Activated naive CD4-positive, alpha-beta T cell treated with anti-CD3 and anti-CD28 coated beads, Interleukin-2, amount 50 U/mL, for 16 hours (primary cell): Measurements from ENCODE around the gene HIPK3.
"Not testable (repeated sequence)": the region's sequence is repeated elsewhere in the genome, so short reads cannot be mapped to it uniquely, and the experiment has no call there.

Experiments used
- DNase-seq: peaks from one replicate; pipeline ENCODE4 v3.0.0-alpha.2; 2020

HIPK3 gene

DNA sequence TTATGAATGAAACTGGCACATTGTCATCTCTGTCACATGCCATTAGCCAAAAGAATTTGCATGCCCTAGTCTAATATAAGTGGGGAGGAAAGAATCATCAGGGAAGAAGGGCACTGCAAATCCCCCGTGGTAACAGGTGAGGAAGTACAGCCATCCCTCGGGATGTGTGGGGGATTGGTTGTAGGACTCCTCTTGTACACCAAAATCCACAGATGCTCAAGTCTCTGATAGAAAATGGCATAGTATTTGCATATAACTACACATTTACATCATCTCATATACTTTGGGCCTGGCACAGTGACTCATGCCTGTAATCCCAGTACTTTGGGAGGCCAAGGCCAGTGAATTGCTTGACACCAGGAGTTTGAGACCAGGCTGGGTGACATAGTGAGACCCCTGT lies 109.7 kb downstream of the HIPK3 start:
- DNase-seq: no peak

DNA sequence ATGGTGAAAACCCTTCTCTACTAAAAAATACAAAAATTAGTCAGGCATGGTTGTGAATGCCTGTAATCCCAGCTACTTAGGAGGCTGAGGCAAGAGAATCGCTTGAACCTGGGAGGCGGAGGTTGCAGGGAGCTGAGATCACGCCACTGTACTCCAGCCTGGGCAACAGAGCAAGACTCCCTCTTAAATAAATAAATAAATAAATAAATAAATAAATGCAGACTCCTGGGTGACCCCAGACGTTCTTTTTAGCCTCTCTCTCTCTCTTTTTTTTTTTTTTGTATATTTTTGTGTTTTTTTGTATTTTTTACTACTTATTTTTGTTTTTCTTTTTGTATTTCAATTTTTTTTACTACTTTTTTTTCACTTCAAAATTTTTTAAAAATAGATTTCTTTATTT lies 111.3 kb downstream of the HIPK3 start:
- not testable (repeated sequence) for DNase-seq

DNA sequence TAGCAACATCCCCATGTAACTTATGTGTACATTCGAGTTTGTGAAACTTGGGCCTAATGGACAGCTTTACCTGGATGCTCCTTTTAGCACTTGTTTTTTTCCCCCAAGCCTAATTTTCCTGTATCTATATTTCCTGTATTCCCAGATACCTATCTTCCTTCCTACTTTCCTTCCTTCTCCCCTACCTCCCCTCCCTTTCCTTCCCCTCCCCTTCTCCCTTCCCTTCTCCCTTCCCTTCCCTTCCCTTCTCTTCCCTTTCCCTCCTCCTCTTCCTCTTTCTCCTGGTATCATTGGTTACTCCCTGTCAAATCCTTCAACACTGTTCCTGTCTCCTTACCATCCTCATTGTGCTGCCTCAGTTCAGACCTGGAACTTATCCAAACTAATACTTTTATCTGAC lies 111.8 kb downstream of the HIPK3 start:
- no peak for DNase-seq

DNA sequence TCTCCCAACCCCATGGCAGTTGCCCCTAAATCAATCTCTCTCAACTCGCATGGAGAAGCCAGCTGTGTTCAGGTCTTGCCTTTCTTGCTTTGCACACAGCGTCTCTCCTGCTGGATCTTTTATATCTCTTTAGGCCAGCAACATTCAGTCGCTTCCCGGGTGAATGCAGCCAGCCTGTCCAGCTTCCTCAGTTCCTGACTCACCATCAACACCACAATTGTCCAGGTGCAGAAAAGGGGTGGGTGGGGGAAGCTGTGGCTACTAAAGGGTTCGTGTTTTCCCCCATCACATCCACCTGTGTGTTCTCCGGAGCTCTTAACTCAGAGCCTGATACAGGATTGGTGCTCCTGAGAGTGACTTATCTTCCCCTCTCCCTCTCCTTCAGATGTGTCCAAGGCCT lies 116.5 kb downstream of the HIPK3 start:
- DNase-seq: no peak

DNA sequence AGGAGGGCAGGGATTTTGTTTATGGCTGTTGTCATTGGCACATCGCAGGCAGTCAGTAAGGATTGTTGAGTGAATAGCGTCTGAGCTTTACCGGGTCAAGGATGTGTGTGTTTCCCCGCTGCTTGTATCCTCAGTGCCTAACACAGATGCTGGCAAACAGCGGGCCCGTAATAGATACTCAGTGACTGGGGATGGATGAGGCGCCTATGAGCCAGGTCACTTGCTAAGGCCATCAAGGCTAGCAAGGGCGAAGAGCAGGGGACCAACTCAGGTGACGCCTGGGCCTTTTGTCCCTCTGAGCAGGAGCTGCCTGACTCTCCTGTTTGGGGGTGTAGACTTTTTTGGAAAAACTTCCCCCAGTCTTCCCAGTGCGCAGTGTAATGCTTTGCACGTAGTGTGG lies 118.1 kb downstream of the HIPK3 start:
- no peak for DNase-seq

DNA sequence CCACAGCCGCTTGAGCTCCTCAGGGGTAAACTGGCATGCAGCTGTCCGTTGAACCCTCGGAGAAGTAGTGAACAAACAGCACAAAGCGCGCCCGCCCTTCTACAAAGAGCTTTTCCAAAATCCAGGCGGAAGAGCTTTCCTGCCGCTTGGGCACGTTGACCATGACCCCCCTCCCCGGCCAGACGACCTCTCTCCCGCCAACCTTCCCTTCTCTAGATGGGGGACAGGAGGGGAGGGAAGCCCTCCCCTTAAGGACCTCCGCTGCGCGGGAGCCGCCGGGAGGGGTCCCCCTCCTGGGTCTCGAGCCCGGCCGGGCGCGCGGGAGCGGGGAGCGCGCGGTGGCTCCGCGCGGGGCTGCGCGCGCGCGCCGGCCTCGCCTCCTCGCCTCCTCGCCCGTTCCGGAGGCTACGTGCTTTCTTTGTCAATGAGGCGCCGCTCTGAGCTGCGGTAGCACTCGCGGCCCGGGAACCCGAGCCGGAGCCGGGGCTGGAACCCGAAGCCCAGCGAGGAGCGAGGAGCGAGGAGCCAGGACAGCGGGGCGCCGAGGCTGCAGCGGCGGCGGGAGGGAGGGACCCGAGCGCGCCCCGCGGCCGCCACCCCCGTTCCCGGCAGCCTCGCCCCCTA lies 118.6 kb downstream of the HIPK3 start, which contains the start of gene KIAA1549L:
Gene KIAA1549L (plus strand): TSS at position 421 of the 624 bp plus-strand sequence.
- DNase-seq: no peak

DNA sequence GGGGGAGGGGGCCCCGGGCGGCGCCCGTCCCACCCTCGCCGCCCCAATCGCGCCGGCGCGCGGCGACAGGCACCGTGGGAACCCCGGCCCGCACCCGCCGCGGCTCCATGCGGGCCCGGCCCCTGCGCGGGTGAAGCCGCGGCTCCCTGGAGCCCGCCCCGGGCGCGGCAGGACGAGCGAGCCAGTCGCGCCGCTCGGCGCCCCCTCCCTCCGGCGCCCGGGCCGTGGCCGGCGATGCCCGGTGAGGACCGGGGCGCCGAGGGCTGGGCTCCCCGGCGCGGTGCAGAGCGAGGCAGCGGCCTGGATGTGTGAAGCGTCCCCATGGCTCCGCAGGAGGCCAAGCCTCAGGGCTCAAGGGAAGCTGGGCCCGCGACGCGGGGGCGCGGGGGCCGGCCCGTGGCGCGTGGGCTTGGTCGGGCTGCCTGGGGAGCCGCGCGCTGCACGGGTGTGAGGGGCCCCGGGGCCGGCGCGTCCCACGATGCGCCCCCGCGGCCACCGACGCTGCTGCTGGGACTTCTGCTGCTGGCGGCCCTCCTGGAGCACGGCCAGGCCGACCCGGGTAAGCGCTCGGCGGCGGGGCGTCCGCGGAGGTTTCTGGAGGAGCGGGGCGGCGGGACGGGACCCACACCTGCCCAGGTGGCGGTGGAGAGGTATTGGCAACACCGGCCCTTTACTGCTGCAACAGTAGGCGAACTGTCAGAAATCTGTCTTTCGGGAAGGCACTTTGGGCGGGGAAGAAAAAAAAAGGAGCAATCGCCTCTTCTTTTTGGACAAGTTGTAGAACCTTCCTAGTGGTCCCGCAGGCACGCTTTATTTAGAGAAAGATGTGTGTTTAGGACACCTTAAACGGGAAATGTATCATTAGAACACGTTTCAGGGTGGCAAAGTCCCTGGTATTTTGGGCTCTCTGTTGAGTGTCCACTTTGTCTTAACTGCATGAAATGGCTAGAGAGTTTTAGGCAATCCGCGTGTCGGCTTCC lies 119.4 kb downstream of the HIPK3 start:
- no peak for DNase-seq

DNA sequence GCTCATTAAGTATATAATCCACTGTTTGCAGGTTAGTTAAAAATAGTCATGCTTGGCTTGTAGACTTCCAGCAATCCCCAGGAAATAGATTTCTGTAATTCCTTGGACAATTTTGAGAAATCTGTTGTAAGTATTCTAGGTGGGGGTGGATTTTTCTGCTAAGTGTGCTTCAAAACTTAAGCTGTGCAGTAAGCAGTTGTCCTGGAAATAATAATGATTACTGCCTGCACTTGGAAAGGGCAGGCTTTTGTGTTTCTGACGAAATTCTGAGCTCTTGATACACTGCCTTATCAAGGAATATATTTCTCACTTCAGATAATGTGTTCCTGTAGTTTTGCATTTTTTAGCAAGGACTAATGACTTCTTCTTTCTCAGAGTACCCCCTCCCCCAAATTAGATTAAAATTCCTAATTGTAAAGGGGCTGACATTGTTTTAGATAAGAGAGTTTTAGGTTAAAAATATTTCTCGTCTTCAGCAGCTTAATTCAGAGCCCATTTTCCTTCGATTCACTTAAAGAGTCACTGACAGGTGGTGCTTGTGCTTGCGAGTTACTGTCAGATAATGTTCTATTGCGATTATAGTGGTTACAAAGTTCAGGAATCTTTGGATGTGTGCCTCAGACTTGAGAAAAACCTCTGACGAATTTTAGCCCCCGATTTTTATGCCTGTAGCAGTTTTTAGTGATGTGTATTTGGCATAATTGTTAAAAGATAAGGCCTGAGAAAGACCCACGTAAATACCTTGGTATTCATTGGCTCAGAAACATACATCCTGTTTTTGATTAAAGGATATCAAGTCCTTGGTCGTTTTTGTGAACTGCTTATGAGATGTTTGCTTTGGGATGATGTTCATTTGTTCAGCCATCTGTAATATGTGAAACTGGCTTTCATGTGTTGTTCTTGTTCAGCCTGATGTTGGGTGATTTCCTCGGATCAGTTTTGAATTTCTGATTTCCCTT lies 120.5 kb downstream of the HIPK3 start:
- DNase-seq: no peak

DNA sequence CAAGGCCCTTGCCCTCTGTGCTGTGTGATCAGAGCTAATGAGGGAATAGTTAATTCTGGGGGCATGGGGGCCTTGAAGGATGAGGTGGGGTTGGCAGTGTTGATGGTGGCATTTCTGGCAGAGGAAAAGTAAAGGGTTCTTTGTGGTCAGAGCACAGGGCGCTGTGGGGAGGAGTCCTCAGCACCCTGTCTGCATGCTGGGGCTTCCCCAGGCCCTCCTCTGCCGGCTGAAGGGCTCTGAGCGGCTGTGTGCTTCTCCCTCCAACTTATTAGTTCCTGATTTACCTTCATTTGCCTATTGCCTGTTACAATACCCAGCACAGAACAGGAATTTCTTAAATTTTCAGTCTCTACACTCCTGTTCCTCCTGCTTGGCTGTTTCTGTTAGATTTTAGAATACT lies 122.8 kb downstream of the HIPK3 start:
- DNase-seq: no peak

DNA sequence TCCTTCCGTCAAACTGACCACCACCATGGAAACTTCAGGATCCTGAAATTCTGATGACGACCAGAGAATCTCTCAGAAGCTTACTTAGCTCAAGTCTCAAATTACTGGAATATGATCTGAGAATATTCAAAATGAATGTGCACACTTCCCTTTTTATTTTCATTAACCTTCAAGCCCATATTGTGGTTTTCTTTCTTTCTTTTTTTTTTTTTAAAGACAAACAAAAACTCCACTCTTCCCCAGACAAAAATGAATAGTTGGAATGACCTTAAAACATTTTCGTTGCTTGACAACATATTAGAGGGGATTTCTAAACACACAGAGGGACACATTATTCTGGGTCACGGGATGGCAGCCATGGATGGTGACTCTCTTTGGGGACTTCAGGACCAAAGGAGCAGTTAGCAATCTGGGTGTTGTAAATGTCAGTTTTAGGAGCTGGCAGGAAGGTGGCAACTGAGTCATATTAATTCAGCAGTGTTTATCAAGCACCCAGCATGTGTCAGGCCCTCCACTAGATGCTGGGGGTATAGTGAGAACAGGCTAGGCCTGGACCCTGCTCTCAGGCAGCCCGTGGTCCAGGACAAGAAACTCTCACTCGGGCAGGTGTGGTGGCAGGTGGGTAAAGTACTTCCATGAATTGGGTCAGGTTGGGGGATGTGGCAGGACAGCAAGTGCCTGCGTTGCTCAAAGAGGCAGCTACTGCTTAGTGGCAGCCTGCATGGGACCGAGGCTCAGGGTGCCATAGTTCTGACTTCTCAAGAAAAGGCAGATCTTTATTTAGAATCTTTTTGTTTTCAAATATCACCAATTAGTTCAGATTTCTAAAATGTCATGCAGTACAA lies 126.1 kb downstream of the HIPK3 start:
- no peak for DNase-seq

DNA sequence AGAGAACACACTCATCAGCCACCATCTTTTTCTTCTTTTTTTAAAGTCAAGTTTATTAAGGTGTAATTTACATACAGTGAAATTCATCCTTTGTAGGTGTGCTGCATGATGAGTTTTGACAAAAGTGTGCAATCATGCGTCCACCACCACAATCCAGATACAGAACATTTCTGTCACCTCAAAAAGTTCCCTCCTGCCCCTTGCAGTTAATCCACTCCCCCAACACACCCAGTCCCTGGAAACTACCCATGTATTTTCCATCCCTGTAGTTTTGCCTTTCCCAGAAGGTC lies 126.7 kb downstream of the HIPK3 start:
- DNase-seq: no peak

DNA sequence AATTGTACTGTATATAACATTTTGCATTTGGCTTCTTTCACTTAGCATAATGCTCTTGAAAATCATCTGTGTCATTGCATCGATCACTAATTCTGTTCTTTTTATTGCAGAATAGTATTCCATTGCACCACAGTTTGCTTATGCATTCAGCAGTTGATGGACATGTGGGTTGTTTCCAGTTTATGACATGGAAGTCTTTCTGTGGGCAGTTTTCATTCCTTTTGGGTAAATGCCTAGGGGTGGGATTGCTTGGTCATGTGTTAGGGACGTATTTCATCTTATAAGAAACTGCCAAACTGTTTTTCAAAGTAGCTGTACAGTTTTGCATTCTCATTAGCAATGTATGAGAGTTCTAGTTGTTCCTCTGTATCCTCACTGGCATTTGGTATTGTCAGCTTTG lies 127.0 kb downstream of the HIPK3 start:
- DNase-seq: no peak

DNA sequence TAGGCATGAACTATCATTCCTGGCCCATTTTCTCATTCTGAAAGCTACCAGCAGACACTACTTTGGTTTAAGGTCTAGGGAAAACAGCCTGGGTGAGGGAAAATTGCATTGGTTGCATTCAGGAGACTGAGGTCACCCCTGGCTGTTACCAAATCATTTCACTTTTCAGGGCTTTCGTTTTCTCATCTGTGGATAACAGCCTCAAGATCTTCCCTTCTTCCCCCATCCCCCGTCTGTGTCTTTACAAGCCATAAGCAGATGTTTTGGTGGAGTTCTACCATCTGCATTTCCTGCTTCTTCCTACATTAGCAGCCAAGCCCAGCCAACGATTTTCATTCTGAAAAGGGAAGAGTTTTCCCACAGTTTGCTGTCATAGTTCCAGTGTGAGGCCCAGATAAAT lies 130.4 kb downstream of the HIPK3 start:
- no peak for DNase-seq

DNA sequence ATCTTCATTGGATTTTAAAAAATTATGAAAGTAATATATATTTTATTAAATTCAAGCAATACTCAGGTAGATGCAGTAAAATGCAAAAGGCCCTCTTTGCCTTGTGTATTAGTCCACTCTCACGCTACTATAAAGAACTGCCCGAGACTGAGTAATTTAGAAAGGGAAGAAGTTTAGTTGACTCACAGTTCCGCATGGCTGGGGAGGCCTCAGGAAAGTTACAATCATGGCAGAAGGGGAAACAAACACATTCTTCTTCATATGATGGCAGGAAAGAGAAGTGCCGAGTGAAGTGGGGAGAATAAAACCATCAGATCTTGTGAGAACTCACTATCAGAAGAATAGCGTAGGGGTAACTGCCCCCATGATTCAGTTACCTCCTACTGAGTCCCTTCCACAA lies 130.8 kb downstream of the HIPK3 start:
- no peak for DNase-seq

DNA sequence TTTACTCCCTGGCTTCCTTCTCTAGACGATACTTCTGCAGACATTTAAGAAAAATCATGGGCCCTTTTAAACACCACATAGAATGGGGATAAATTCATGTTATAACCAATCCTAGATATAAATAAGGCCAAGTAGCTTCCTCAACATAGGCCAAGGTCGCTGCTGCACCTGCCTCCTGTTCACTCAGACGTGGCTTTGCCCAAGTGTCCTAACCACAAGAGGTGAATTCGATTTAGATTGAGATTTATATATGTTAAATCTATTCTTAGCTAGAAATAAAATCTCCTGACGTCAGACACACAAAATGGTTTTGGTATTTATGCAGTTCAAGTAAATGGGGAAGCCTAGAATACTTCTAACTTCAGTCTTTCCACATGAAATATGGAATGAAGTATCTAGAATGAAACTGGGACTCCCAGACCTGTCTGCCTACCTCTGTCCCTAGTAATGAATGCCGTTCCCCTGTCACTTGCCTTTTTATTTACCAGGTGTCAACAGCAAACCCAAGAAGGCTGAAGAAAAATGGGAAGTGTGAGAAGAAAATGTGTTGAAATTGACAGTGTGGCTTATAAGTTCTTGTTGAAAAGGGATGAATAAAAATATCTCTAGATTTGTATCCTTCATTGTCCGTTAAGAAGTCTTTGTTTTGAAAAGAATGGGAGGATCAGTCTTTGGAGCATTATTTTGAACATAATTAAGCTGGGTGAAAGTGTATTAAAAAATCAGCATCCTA lies 131.8 kb downstream of the HIPK3 start:
- DNase-seq: no peak

DNA sequence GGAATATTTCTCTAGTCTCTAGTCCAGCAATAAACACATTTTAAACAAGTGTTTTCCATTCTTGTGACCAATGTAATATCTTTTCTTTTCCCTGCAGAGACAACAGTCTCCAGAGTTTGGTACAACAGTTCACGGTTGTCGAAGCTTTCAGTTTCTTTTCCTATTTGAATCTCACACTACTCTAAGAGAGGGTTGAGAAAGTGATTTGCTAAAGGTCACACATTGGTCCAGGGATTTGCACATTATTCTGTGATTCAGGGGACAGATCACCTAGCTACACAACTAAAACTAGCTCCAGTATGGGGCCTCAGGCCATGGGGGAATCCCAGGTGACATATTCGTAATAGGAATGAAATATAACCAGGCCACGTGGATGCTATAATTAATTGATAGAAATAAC lies 132.5 kb downstream of the HIPK3 start:
- no peak for DNase-seq

DNA sequence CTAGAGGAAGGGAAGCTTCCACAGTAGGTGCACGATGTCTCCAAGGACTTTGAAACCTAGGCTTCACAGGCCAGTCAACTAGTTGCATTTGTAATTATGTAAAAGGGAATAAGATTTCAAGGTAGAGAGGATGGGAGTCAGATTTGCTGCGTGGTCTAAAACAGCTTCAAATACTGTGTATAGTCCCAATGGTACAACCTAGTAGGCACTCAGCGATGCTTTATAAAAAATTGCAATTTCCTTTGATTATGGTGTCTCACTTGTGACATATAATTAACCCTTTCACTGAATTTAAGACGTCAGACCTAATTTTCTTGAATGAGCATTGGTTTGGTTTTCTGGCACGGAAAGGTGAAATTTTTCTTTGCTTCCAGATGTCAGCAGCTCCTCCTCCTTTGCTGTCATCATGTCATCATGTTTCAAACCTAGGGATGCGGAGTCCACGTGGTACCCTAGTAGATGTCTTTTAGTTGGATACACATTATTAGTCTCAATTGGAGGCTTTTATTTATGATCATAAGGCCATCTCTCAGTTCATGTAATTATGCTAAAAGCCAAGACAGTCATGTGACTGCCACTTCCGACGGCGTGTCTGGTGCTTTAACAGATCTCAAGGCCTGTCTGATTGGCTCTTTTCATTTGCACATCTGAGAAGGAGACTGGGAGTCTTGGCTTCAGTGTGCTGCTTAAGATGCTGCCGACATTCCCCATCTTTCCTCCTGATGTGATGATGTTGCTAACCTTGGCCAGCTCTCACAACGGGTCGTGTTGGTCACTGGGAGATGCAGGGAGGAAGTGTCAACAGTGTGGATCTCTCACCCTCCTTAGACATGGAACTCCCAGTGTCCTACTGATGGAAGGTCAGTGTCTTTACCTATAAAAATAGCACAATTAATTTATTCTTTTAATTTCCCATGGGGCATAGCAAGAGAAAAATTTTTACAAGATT lies 134.0 kb downstream of the HIPK3 start:
- DNase-seq: no peak

DNA sequence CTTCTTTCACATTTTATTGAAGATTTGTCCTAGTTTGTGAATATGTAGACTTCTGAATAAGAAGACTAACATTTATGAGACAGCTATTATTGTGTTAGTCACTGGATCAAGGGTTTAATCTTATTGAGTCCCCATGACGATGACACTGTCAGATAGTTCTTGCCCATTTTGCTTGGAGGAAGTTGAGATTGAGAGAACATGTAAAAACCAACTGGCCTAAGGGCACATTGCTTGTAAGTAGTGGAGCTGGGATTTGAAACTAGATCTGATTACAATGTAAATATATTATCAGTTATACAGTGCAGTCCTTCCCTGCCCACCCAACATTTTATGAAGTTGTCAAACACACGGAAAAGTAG lies 134.7 kb downstream of the HIPK3 start:
- no peak for DNase-seq

DNA sequence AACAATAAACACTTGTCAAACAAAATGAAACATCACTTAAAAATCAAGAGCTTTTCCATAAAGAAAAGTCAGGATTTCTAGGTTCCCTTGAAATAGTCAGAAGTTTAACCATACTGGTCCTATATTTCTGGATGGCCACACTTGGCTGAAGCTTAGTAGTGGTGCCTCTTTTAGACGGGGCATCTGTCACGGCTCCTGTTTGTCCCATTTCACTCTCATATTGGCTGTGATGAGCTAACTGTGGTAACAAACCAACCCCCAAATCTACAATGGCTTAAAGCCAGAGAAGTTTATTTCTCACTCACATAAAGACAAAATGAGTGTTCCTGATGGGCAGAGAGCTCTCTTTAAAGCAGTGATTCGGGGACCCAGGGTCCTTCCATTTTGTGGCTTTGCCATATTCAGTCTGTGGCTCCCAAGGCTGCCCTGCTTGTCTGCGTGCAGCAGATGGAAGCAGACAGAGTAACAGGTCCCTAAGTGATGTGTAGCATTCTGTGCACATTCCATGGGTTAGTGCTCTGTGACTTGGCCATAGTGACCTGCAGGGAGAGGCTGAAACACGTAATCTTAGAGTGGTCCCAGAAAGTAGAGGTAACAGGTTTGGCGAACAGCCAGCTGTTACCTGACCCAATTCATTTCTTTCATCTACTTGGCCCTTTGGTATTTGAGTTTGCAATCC lies 137.4 kb downstream of the HIPK3 start:
- no peak for DNase-seq

DNA sequence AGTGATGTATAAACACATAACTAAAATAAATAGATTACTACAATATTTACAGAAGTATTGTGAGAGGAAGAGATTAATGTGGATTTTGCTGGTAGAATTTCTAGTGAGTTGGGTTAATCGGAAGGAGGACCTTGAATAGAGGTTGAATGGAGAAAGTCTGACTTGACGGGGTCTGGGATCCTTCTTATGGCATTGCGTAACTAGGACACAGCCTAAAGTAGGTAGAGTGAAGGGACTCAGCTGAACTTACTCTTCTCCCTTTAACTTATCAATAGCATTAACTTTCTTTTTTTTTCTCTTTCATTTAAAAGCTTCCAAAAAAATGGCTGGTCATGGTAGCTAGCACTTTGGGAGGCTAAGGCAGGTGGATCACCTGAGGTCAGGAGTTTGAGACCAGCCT lies 139.2 kb downstream of the HIPK3 start:
- DNase-seq: no peak
